Measurements from ENCODE around the gene NOTCH1. TPM values are rescaled to one million over a fixed set of nuclear protein-coding genes. Genes with fewer than 3 reads are reported as not detected.

NOTCH1 gene
- total and polyA plus RNA-seq, 2 of the 4 experiments (the other 2 are of a cell fraction), result 1.8 to 6.0 TPM

DNA sequence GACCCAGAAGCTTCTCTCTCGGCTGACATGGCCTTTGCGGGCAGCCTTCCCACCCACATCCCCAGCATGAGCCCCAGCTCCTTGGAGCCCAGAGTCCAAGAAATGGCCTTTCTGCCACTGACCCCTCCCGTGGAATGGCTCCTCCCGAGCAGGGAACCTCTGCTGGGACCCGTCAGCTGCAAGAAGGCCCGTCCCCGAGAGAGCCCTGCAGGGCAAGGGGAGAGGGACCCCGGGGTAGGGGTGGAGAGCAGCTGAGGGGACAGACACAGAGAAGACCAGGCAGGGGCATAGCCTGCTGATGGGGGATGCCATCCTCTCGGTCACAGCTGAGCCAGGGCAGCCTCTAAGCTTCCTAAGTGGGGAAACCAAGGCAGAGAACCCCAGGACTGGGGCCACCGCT, 11.2 kb upstream of the NOTCH1 start:
- no peak for TF ChIP-seq MAZ (IDR thresholded peaks at IDR 0.05; ENCODE audit: borderline replicate concordance, low read depth, low read length)
- TF ChIP-seq MAFK (IDR thresholded peaks at IDR 0.05; ENCODE audit: low read depth, low read length), result no peak
- TF ChIP-seq MXI1 (IDR thresholded peaks at IDR 0.05; ENCODE audit: borderline replicate concordance, low read depth, low read length), result no peak
- TF ChIP-seq, protein P1, sequence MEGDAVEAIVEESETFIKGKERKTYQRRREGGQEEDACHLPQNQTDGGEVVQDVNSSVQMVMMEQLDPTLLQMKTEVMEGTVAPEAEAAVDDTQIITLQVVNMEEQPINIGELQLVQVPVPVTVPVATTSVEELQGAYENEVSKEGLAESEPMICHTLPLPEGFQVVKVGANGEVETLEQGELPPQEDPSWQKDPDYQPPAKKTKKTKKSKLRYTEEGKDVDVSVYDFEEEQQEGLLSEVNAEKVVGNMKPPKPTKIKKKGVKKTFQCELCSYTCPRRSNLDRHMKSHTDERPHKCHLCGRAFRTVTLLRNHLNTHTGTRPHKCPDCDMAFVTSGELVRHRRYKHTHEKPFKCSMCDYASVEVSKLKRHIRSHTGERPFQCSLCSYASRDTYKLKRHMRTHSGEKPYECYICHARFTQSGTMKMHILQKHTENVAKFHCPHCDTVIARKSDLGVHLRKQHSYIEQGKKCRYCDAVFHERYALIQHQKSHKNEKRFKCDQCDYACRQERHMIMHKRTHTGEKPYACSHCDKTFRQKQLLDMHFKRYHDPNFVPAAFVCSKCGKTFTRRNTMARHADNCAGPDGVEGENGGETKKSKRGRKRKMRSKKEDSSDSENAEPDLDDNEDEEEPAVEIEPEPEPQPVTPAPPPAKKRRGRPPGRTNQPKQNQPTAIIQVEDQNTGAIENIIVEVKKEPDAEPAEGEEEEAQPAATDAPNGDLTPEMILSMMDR (conservative IDR thresholded peaks at IDR 0.05; ENCODE audit: low read depth, low read length), result no peak
- TF ChIP-seq NFE2L2 (IDR thresholded peaks at IDR 0.05; ENCODE audit: low read depth, low read length), result no peak
- TF ChIP-seq BHLHE40 (IDR thresholded peaks at IDR 0.05; ENCODE audit: low read depth, low read length), result no peak
- TF ChIP-seq, protein P2, sequence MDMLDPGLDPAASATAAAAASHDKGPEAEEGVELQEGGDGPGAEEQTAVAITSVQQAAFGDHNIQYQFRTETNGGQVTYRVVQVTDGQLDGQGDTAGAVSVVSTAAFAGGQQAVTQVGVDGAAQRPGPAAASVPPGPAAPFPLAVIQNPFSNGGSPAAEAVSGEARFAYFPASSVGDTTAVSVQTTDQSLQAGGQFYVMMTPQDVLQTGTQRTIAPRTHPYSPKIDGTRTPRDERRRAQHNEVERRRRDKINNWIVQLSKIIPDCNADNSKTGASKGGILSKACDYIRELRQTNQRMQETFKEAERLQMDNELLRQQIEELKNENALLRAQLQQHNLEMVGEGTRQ (IDR thresholded peaks at IDR 0.05; ENCODE audit: low read depth, low read length), result no peak
- no peak for TF ChIP-seq FOS (IDR thresholded peaks at IDR 0.05; ENCODE audit: low read depth, low read length)
- no peak for TF ChIP-seq RCOR1 (IDR thresholded peaks at IDR 0.05; ENCODE audit: insufficient replicate concordance, low read length)
- no peak for TF ChIP-seq POLR2A (IDR thresholded peaks at IDR 0.05; ENCODE audit: low read depth, low read length)
- dilution Hi-C loops (cut with HindIII; ENCODE audit: low sequenced_read_pairs, unreplicated experiment) (no loop called here), in situ Hi-C loops (cut with MboI; ENCODE audit: low sequenced_read_pairs) (no loop called here), intact Hi-C loops (cut with micrococcal nuclease) (no loop called here)
- no TSS peak for BruUV-seq (replicated peaks)
- ATAC-seq (ENCODE audit: low read depth) (no peak), DNase-seq (no peak)
- H2BK5ac ChIP-seq (ENCODE audit: low read depth, low read length, poor library complexity, severe bottlenecking), result no peak overlapping the region
- peak overlapping the region; percentile 74 for H2AK9ac ChIP-seq (replicated peaks; ENCODE audit: low read depth, low read length, poor library complexity)
- no peak overlapping the region for H3K23ac ChIP-seq (ENCODE audit: low read depth, low read length)
- no peak overlapping the region for H3K4me2 ChIP-seq (ENCODE audit: low read depth, low read length)
- no peaks in the 10 kb centered on the region for H4K20me1 ChIP-seq (ENCODE audit: insufficient read depth, low read length)
- H3K9me3 ChIP-seq (ENCODE audit: control insufficient read depth, insufficient read depth, low read length), result peaks cover 7% of the 10 kb centered on the region; the same call in 1 of the 2 replicates
- POLR2A ChIA-PET (ENCODE audit: unreplicated experiment), result no interaction called here
- H3K79me1 ChIP-seq (ENCODE audit: low read depth in 1 of 2, low read length in 2 of 2), result no peaks in the 10 kb centered on the region
- no peak overlapping the region for H3K9ac ChIP-seq (ENCODE audit: low read depth, low read length)
- H2BK120ac ChIP-seq (ENCODE audit: low read depth, low read length), result no peak overlapping the region
- H3K9me1 ChIP-seq (ENCODE audit: insufficient read depth, low read length), result peaks cover 3% of the 10 kb centered on the region; the same call in 1 of the 2 replicates
- no peak overlapping the region for H2BK15ac ChIP-seq (ENCODE audit: low read depth, low read length)
- no peak overlapping the region for H3K18ac ChIP-seq (ENCODE audit: low read depth, low read length)
- peak overlapping the region; percentile 66; the same call in 1 of the 2 replicates for H4K91ac ChIP-seq (ENCODE audit: insufficient read depth, low read depth, low read length)
- no peak overlapping the region for H3K4me3 ChIP-seq (ENCODE audit: insufficient read depth, low read depth, low read length)
- no peak overlapping the region for H4K5ac ChIP-seq (ENCODE audit: low read depth, low read length)
- no peak overlapping the region for H3K27ac ChIP-seq (ENCODE audit: insufficient read depth, low read length)
- H3K4me1 ChIP-seq (ENCODE audit: control insufficient read depth, insufficient read depth, low read length), result peaks cover 11% of the 10 kb centered on the region
- H2AFZ ChIP-seq (replicated peaks; ENCODE audit: low read length, poor library complexity), result no peak overlapping the region
- WGBS, 2 experiments (ENCODE audit: extremely low coverage in 2 of 2, insufficient read length in 1 of 2), result 100% methylated on average over 1 of the region's 10 CpGs; no CpG with 5 or more reads in 1 of the 2 experiments
- H2BK20ac ChIP-seq (ENCODE audit: low read depth, low read length), result no peak overlapping the region
- no peaks in the 10 kb centered on the region for H3K27me3 ChIP-seq (ENCODE audit: control insufficient read depth, insufficient read depth, low read length)
- H2AK5ac ChIP-seq (ENCODE audit: low read depth, low read length), result peak overlapping the region; percentile 8; the same call in 1 of the 2 replicates
- H3K4ac ChIP-seq (ENCODE audit: low read depth, low read length), result no peak overlapping the region
- no peak overlapping the region for H3K14ac ChIP-seq (replicated peaks; ENCODE audit: low read depth, low read length)
- H4K8ac ChIP-seq (ENCODE audit: low read depth in 2 of 2, low read length in 2 of 2), result no peak overlapping the region
- H3K36me3 ChIP-seq (ENCODE audit: control insufficient read depth, insufficient read depth, low read length), result no peaks in the 10 kb centered on the region
- CTCF ChIA-PET, result no interaction called here
- no peak overlapping the region for H3K56ac ChIP-seq (ENCODE audit: extremely low read depth, insufficient read depth, low read length)

Measured in IMR-90 (cell line).